Astrocyte (in vitro differentiated cells and primary cell): ENCODE results near the gene DHX40.

Experiments used
- EZH2 ChIP-seq: IDR thresholded peaks from 2 replicates; pipeline ENCODE4 v1.6.1; 2012; ENCODE audit warnings: mild to moderate bottlenecking, low read length, inconsistent platforms; ENCODE audit not compliant: insufficient read depth
- TF ChIP-seq, protein P1 (sequence below): IDR thresholded peaks from 2 replicates; pipeline ENCODE4 v1.5.1; 2011; ENCODE audit warnings: low read depth, mild to moderate bottlenecking, inconsistent platforms, low read length, moderate library complexity; ENCODE audit not compliant: insufficient read depth

DNA sequence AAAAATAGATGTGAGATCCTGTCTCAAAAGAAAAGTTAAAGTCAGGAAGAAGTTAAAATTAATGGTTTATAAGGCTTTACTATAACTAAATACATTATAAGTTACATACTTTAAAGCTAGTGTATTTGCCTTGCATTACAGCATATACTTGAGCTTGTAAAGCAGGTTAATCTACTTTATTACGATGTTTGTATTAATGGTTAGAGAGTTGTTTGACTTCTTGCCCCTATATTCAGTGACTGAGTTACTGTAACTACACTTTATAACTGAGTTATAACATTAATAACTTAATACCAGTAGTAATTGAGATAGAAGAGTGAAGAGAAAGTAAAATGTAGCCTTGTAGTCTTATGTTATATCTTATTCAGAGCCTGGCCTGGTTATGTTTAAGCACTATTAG is 77.2 kb downstream of the DHX40 start:
- TF ChIP-seq, protein P1, sequence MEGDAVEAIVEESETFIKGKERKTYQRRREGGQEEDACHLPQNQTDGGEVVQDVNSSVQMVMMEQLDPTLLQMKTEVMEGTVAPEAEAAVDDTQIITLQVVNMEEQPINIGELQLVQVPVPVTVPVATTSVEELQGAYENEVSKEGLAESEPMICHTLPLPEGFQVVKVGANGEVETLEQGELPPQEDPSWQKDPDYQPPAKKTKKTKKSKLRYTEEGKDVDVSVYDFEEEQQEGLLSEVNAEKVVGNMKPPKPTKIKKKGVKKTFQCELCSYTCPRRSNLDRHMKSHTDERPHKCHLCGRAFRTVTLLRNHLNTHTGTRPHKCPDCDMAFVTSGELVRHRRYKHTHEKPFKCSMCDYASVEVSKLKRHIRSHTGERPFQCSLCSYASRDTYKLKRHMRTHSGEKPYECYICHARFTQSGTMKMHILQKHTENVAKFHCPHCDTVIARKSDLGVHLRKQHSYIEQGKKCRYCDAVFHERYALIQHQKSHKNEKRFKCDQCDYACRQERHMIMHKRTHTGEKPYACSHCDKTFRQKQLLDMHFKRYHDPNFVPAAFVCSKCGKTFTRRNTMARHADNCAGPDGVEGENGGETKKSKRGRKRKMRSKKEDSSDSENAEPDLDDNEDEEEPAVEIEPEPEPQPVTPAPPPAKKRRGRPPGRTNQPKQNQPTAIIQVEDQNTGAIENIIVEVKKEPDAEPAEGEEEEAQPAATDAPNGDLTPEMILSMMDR = no peak
- no peak for TF ChIP-seq EZH2
